Measurements from ENCODE around the gene NUBP2. TPM values are rescaled to one million over a fixed set of nuclear protein-coding genes. Genes with fewer than 3 reads are reported as not detected.
"Not testable (repeated sequence)": the region's sequence is repeated elsewhere in the genome, so short reads cannot be mapped to it uniquely, and the experiment has no call there.

Gene NUBP2
- total RNA-seq, 1 experiment from 2014 or later: 195 TPM

GRCh38 chr16:1784977-1785845 lies 2.5 kb downstream of the NUBP2 start:
- DNase-seq (ENCODE audit: low spot score): no peak

- no peak for DNase-seq (ENCODE audit: low spot score)
Measured at GRCh38 chr16:1785846-1786170, 3.0 kb downstream of the NUBP2 start.

GRCh38 chr16:1786242-1787055 lies 3.7 kb downstream of the NUBP2 start:
- DNase-seq (ENCODE audit: low spot score): no peak

GRCh38 chr16:1787056-1787321 lies 4.2 kb downstream of the NUBP2 start:
- DNase-seq (ENCODE audit: low spot score): no peak

- DNase-seq (ENCODE audit: low spot score): no peak
Measured at GRCh38 chr16:1787322-1788094, 4.7 kb downstream of the NUBP2 start.

- no peak for DNase-seq (ENCODE audit: low spot score)
Measured at GRCh38 chr16:1788095-1788707, 5.4 kb downstream of the NUBP2 start.

- no peak for DNase-seq (ENCODE audit: low spot score)
Measured at GRCh38 chr16:1788708-1789100, 5.9 kb downstream of the NUBP2 start.

GRCh38 chr16:1789643-1790045 lies 6.9 kb downstream of the NUBP2 start:
- no peak for DNase-seq (ENCODE audit: low spot score)

GRCh38 chr16:1790261-1790610 lies 7.5 kb downstream of the NUBP2 start:
- no peak for DNase-seq (ENCODE audit: low spot score)

GRCh38 chr16:1790611-1791255 lies 8.0 kb downstream of the NUBP2 start:
- no peak for DNase-seq (ENCODE audit: low spot score)

- no peak for DNase-seq (ENCODE audit: low spot score)
Measured at GRCh38 chr16:1791256-1791942, 8.6 kb downstream of the NUBP2 start.

- DNase-seq (ENCODE audit: low spot score): no peak
Measured at GRCh38 chr16:1791943-1792812, 9.4 kb downstream of the NUBP2 start.

GRCh38 chr16:1792836-1793577 lies 10.2 kb downstream of the NUBP2 start:
- no peak for DNase-seq (ENCODE audit: low spot score)

GRCh38 chr16:1793578-1794220 lies 10.9 kb downstream of the NUBP2 start, which contains the start of gene IGFALS:
Gene IGFALS, minus strand, starts transcription at chr16:1793705. Its CDS starts 53 bp downstream, at chr16:1793652.
- no peak for DNase-seq (ENCODE audit: low spot score)

- no peak for DNase-seq (ENCODE audit: low spot score)
Measured at GRCh38 chr16:1794221-1794871, 11.6 kb downstream of the NUBP2 start.

GRCh38 chr16:1794908-1795666 lies 12.3 kb downstream of the NUBP2 start:
- no peak for DNase-seq (ENCODE audit: low spot score)

- not testable (repeated sequence) for DNase-seq (ENCODE audit: low spot score)
Measured at GRCh38 chr16:1799263-1799662, 16.5 kb downstream of the NUBP2 start.

Measured in A172 (cell line).